Upper lobe of left lung (tissue), 6 donors: ENCODE results near the gene ST6GALNAC3. TPM values are rescaled to one million over a fixed set of nuclear protein-coding genes. Genes with fewer than 3 reads are reported as not detected.

Source experiments
- ATAC-seq, 2 donors: fragments of 200-7000 bp; cut with Tn5 transposase; one replicate each; pipeline ENCODE4 v1.9.1; 2022; ENCODE audit warnings: mild to moderate bottlenecking in 2 of 2, moderate library complexity in 2 of 2; ENCODE audit not compliant: low FRiP score in 2 of 2
- DNase-seq, 2 donors: peaks; one replicate each; pipeline ENCODE4 v3.0.0-alpha.2; 2019 to 2020
- H3K27ac ChIP-seq, 4 donors: fragments of 200-600 bp; sonication (generic); one replicate each; pipeline ENCODE4 v1.5.1; 2016 to 2019
- H3K27me3 ChIP-seq, 4 donors: fragments of 200-600 bp; sonication (generic); one replicate each; pipeline ENCODE4 v1.5.1; 2017 to 2019
- H3K36me3 ChIP-seq, 4 donors: fragments of 200-600 bp; sonication (generic); one replicate each; pipeline ENCODE4 v1.5.1; 2016 to 2019
- H3K4me1 ChIP-seq, 4 donors: fragments of 200-600 bp; sonication (generic); one replicate each; pipeline ENCODE4 v1.5.1; 2018 to 2019
- H3K4me3 ChIP-seq, 4 donors: fragments of 200-600 bp; sonication (generic); one replicate each; pipeline ENCODE4 v1.5.1; 2017 to 2019; ENCODE audit warnings: mild to moderate bottlenecking in 2 of 4, moderate library complexity in 1 of 4
- H3K9me3 ChIP-seq, 4 donors: fragments of 200-600 bp; sonication (generic); one replicate each; pipeline ENCODE4 v1.5.1; 2018 to 2019
- EP300 ChIP-seq, 4 donors: sonication (generic); formaldehyde crosslinking; IDR thresholded peaks; one replicate each; pipeline ENCODE4 v1.5.1; 2017; ENCODE audit warnings: antibody characterized with exemption in 4 of 4, control low read depth in 2 of 4
- POLR2A ChIP-seq, 4 donors: fragments of 450-650 bp; IDR thresholded peaks; one replicate each; pipeline ENCODE4 v1.5.1; 2016 to 2017; ENCODE audit warnings: antibody characterized with exemption in 4 of 4, mild to moderate bottlenecking in 2 of 4
- POLR2AphosphoS5 ChIP-seq, 2 donors: sonication (generic); formaldehyde crosslinking; IDR thresholded peaks; one replicate each; pipeline ENCODE4 v1.5.1; 2017; ENCODE audit warnings: antibody characterized with exemption in 2 of 2
- WGBS, 2 donors: methylation state at CpG; one replicate each; pipeline ENCODE4 v1.1.5; 2017 to 2018; 5-methylcytosine and 5-hydroxymethylcytosine counted together
- total RNA-seq, 6 donors: library from RNA; depleted of rRNA in 4 of 6; stranded (reverse); fragments of >200 nt in 4 of 6; gene quantifications; one replicate each; pipeline versions ENCODE4 v1.1.0 to v1.2.1, GENCODE V29; 2016 to 2021
- TF ChIP-seq, protein P1 (sequence below), 6 experiments: fragments of 450-650 bp in 4 of 6; fragments of 200-600 bp in 2 of 6; sonication (generic) in 2 of 6; IDR thresholded peaks; one replicate each; pipeline ENCODE4 v1.5.1; 2016 to 2019; ENCODE audit warnings: antibody characterized with exemption in 6 of 6
- donor health status: DM: no; HTN: no; CAD: no; lungs with moderate emphysema.
- donor health status: DM: no; HTN: yes; CAD: no; lungs with severe emphysema.

ST6GALNAC3 gene
- total RNA-seq, 6 donors from 2014 or later, result 5.8 to 13.1 (median 11.3) TPM

DNA sequence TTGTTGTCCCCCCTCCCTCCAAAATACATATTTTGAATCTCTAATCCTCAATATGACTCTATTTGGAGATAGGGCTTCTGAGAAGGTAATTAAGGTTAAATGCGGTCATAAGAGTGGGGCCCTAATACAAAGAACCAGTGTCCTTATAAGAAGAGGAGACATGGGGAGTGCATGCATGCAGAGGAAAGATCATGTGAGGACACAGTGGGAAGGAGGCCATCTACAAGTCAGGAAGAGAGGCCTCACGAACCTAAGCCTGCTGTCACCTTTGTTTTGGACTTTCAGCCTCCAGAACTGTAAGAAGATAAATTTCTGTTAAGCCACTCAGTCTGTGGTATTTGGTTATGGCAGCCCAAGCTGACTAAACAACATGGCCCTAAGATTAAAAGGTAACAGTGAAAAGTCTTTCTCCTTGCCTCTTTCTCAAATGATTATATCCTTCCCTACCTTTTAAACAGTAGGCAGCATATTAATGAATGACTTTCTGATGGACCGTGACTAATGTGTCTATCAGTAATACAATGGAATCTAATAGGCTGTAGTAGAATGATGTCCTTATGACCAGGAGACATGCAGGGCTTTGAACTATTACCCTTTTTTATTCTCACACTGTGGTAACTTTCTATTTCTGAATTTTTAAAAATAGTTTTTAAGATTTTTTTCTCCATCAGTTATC is 40.6 kb upstream of the ST6GALNAC3 start:
- Histone ChIP-seq H3K27me3 (no peaks in the 10 kb centered on the region), H3K4me3 (no peak overlapping the region), H3K27ac (no peak overlapping the region), H3K9me3 (no peaks in the 10 kb centered on the region), H3K4me1 (peaks cover 0 to 4% (median 0%) of the 10 kb centered on the region in 4 donors), H3K36me3 (no peaks in the 10 kb centered on the region)
- no peak for ATAC-seq
- TF ChIP-seq, protein P1, sequence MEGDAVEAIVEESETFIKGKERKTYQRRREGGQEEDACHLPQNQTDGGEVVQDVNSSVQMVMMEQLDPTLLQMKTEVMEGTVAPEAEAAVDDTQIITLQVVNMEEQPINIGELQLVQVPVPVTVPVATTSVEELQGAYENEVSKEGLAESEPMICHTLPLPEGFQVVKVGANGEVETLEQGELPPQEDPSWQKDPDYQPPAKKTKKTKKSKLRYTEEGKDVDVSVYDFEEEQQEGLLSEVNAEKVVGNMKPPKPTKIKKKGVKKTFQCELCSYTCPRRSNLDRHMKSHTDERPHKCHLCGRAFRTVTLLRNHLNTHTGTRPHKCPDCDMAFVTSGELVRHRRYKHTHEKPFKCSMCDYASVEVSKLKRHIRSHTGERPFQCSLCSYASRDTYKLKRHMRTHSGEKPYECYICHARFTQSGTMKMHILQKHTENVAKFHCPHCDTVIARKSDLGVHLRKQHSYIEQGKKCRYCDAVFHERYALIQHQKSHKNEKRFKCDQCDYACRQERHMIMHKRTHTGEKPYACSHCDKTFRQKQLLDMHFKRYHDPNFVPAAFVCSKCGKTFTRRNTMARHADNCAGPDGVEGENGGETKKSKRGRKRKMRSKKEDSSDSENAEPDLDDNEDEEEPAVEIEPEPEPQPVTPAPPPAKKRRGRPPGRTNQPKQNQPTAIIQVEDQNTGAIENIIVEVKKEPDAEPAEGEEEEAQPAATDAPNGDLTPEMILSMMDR (IDR thresholded peaks at IDR 0.05), result no peak
- TF ChIP-seq POLR2A (IDR thresholded peaks at IDR 0.05), result no peak
- TF ChIP-seq EP300 (IDR thresholded peaks at IDR 0.05), result no peak
- TF ChIP-seq POLR2AphosphoS5 (IDR thresholded peaks at IDR 0.05), result no peak
- no peak for DNase-seq
- 88 to 94% methylated on average over 3 of the region's 3 CpGs for WGBS, 2 donors

DNA sequence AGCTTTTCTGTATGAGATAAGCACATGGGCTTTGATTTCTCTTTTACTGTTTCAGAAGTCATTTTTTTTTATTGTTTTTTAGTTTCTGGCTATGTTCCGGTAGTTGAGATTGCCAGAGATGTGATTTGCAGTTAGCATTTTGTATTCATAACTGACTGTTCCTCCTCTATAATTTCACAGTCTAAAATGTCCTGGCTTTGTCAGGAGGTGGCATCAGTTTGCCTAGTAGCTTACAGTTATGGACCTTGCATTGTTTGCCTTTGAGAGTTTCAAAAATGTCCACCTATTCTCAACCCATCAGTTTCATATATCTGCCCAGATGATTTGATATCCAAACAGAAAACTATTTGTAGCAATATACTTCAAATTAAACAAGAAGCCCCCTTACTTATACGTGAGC is 39.5 kb upstream of the ST6GALNAC3 start:
- no peak for TF ChIP-seq POLR2AphosphoS5 (IDR thresholded peaks at IDR 0.05)
- TF ChIP-seq, protein P1 (IDR thresholded peaks at IDR 0.05), result peak in 3 of 6 experiments; percentile 12 to 35 (median 23)
- no peak for DNase-seq
- Histone ChIP-seq H3K27ac (no peak overlapping the region), H3K9me3 (no peaks in the 10 kb centered on the region), H3K27me3 (no peaks in the 10 kb centered on the region), H3K4me1 (peaks cover 0 to 4% (median 0%) of the 10 kb centered on the region in 4 donors), H3K36me3 (no peaks in the 10 kb centered on the region), H3K4me3 (no peak overlapping the region)
- ATAC-seq, result no peak
- 57 to 86% methylated on average over 2 of the region's 2 CpGs for WGBS, 2 donors

DNA sequence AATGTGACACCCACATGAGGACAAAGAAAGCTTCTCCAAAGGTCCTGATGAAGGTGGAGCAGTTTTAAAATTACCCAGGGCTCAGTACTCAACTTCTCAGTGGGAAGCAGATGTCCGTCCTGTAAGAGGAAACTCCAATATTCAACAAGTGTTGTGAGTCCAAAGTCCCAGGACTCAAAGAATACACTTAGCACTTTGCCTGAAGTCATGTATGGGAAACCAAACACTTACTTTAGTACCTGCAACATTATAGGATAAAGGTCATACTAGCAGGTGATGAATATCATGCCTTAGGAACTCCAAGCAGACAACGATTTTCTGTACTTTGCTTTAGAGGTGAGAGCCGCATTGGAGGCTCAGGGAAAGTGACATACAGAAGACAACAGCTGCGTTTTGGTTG is 37.2 kb upstream of the ST6GALNAC3 start:
- TF ChIP-seq POLR2A (IDR thresholded peaks at IDR 0.05) (no peak), POLR2AphosphoS5 (IDR thresholded peaks at IDR 0.05) (no peak), EP300 (IDR thresholded peaks at IDR 0.05) (no peak)
- TF ChIP-seq, protein P1 (IDR thresholded peaks at IDR 0.05), result no peak
- DNase-seq (no peak), ATAC-seq (no peak)
- Histone ChIP-seq H3K4me1 (peaks cover 0 to under 1% (median 0%) of the 10 kb centered on the region in 4 donors), H3K4me3 (no peak overlapping the region), H3K27me3 (no peaks in the 10 kb centered on the region), H3K36me3 (no peaks in the 10 kb centered on the region), H3K9me3 (no peaks in the 10 kb centered on the region), H3K27ac (no peak overlapping the region)
- 61 to 77% methylated on average over 4 of the region's 4 CpGs for WGBS, 2 donors

DNA sequence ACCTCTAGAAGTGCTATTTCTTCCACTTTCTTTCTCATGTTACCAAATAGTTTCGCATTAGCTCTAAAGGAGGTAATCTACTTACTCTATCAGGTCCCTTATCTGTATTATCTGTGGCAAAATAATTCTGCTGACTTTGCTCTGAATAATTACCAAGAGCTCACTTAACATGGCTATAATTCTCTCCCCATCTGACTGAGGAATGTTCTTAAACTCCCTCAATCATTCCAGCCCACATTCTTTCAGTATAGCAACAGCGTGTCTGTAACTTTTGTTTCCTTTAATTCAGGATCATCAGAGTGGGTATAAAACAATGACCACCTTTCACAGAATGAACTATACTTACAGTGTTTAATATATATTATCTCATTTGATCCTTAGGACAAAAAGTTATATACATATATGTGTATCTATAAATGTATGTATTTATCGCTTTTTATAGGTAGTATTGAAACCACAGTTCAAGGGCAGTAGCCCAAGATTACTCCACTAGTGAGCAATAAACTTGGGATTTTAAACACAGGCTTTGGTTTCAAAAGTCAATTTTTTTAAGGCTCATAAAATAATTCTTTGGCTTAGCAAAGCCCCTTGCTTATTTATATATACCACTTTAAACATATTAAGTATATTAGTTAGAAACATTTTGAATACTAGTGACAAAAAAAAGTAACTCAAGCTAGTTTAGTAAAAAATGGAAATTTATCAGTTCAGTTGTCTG is 36.1 kb upstream of the ST6GALNAC3 start:
- Histone ChIP-seq H3K27ac (no peak overlapping the region), H3K4me3 (no peak overlapping the region), H3K4me1 (no peaks in the 10 kb centered on the region), H3K9me3 (no peaks in the 10 kb centered on the region), H3K27me3 (no peaks in the 10 kb centered on the region), H3K36me3 (no peaks in the 10 kb centered on the region)
- DNase-seq (no peak), ATAC-seq (no peak)
- 74 to 79% methylated on average over 3 of the region's 3 CpGs for WGBS, 2 donors
- TF ChIP-seq POLR2AphosphoS5 (IDR thresholded peaks at IDR 0.05) (no peak), EP300 (IDR thresholded peaks at IDR 0.05) (no peak), POLR2A (IDR thresholded peaks at IDR 0.05) (no peak)

DNA sequence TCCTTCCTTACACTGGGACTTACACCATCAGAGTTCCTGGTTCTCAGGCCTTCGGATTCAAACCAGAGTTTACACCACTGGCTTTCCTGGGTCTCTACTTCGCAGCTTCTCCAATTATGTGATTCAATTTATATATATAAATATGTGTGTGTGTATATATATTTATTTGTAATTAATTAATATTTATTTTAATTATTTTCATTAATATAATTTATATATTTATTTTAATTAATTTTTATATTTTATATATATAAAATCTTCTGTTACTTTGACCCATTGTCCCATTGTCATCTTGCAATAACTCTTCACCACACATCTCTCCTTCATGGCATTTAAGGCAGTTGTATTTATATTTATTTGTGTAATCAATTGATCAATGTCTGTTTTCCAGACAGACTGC is 28.4 kb upstream of the ST6GALNAC3 start:
- no peak for DNase-seq
- Histone ChIP-seq H3K36me3 (no peaks in the 10 kb centered on the region), H3K27me3 (no peaks in the 10 kb centered on the region), H3K4me1 (no peaks in the 10 kb centered on the region), H3K27ac (no peak overlapping the region), H3K4me3 (no peak overlapping the region), H3K9me3 (no peaks in the 10 kb centered on the region)
- TF ChIP-seq POLR2A (IDR thresholded peaks at IDR 0.05), result no peak
- no peak for TF ChIP-seq POLR2AphosphoS5 (IDR thresholded peaks at IDR 0.05)
- TF ChIP-seq, protein P1 (IDR thresholded peaks at IDR 0.05), result no peak
- TF ChIP-seq EP300 (IDR thresholded peaks at IDR 0.05), result no peak
- ATAC-seq, result no peak
- 78 to 80% methylated on average over 2 of the region's 2 CpGs for WGBS, 2 donors
